C4-2B (cell line): ENCODE measurements around the gene PCDHA1.
A peak's percentile ranks its signal among the peaks of the same experiment; 100 is the strongest.
"Not testable (repeated sequence)": the region's sequence is repeated elsewhere in the genome, so short reads cannot be mapped to it uniquely, and the experiment has no call there.

Experiments
- H3K27ac ChIP-seq: fragments of 450-650 bp; 2 replicates; pipeline ENCODE4 v1.5.1; 2017
- CTCF ChIP-seq: fragments of 450-650 bp; conservative IDR thresholded peaks from 2 replicates; pipeline ENCODE4 v1.5.1; 2017; ENCODE audit warnings: mild to moderate bottlenecking
- ZFX ChIP-seq: fragments of 450-650 bp; IDR thresholded peaks from 2 replicates; pipeline ENCODE4 v1.6.1; 2017

The PCDHA1 gene

GRCh38 chr5:140875085-140876065, 89.4 kb downstream of the PCDHA1 start, which contains the start of gene PCDHA12:
TSS of gene PCDHA12 (plus strand) at chr5:140875308. CDS start at chr5:140875473, 165 bp downstream.
- no peak within 1 kb of the TSS for H3K27ac ChIP-seq
- TF ChIP-seq CTCF (peak; percentile 53), ZFX (no peak)

GRCh38 chr5:140876541-140877261, 90.8 kb downstream of the PCDHA1 start:
- H3K27ac ChIP-seq: not testable (repeated sequence)

GRCh38 chr5:140877262-140877581, 91.3 kb downstream of the PCDHA1 start:
- H3K27ac ChIP-seq: no peak overlapping the region
- TF ChIP-seq CTCF: no peak
- no peak for TF ChIP-seq ZFX

- TF ChIP-seq ZFX (no peak), CTCF (peak; percentile 72)
- H3K27ac ChIP-seq: no peak within 1 kb of the TSS
Measured at GRCh38 chr5:140881889-140882590, 96.1 kb downstream of the PCDHA1 start, which contains the start of gene PCDHA13. TSS of gene PCDHA13 (plus strand) at chr5:140882124. CDS start at chr5:140882269, 145 bp downstream.

GRCh38 chr5:140882591-140882899, 96.6 kb downstream of the PCDHA1 start:
- no peak overlapping the region for H3K27ac ChIP-seq
- TF ChIP-seq ZFX: no peak
- TF ChIP-seq CTCF: peak; percentile 54

GRCh38 chr5:140883373-140883772, 97.4 kb downstream of the PCDHA1 start:
- TF ChIP-seq ZFX: no peak
- TF ChIP-seq CTCF: no peak
- no peak overlapping the region for H3K27ac ChIP-seq

GRCh38 chr5:140883927-140884697, 98.2 kb downstream of the PCDHA1 start:
- no peak overlapping the region for H3K27ac ChIP-seq
- TF ChIP-seq CTCF (no peak), ZFX (no peak)
